Gastrocnemius medialis (tissue), 4 donors: Measurements from ENCODE around the gene CNTLN. TPM values are rescaled to one million over a fixed set of nuclear protein-coding genes. Genes with fewer than 3 reads are reported as not detected.

Experiments used
- ATAC-seq, 2 donors: fragments of 150-250 bp; one replicate each; pipeline ENCODE4 v1.9.1; 2016
- DNase-seq, 2 donors: peaks; one replicate each; pipeline ENCODE4 v3.0.0-alpha.2; 2019
- H3K27ac ChIP-seq, 4 donors: fragments of 200-600 bp; sonication (generic); 1 replicate in 1 of 4; 2 replicates in 3 of 4; pipeline ENCODE4 v1.5.1; 2016 to 2018; ENCODE audit warnings: mild to moderate bottlenecking in 2 of 4, moderate library complexity in 1 of 4
- H3K27me3 ChIP-seq, 3 donors: fragments of 200-600 bp; sonication (generic) in 2 of 3; 1 replicate in 1 of 3; 2 replicates in 2 of 3; pipeline versions ENCODE4 v1.5.1 to v1.6.0; 2016 to 2019; ENCODE audit warnings: mild to moderate bottlenecking in 1 of 3, moderate library complexity in 1 of 3
- H3K36me3 ChIP-seq, 2 donors: fragments of 200-600 bp; sonication (generic) in 1 of 2; one replicate each; pipeline ENCODE4 v1.5.1; 2017 to 2018
- H3K4me1 ChIP-seq, 2 donors: fragments of 200-600 bp; sonication (generic) in 1 of 2; one replicate each; pipeline ENCODE4 v1.5.1; 2016 to 2017; ENCODE audit warnings: mild to moderate bottlenecking in 2 of 2
- H3K4me3 ChIP-seq, 4 donors: fragments of 200-600 bp; sonication (generic) in 3 of 4; 1 replicate in 1 of 4; 2 replicates in 3 of 4; pipeline ENCODE4 v1.5.1; 2016 to 2019; ENCODE audit warnings: mild to moderate bottlenecking in 2 of 4
- H3K9me3 ChIP-seq, 3 donors: fragments of 200-600 bp; sonication (generic) in 2 of 3; 1 replicate in 1 of 3; 2 replicates in 2 of 3; pipeline ENCODE4 v1.5.1; 2016 to 2019
- POLR2A ChIP-seq, 2 donors: fragments of 450-650 bp; IDR thresholded peaks; one replicate each; pipeline ENCODE4 v1.6.1; 2017; ENCODE audit warnings: antibody characterized with exemption in 2 of 2, mild to moderate bottlenecking in 2 of 2, moderate library complexity in 2 of 2
- in situ Hi-C, 4 donors: fragments of 200-750 bp; cut with MboI; loops; one replicate each; pipeline versions ENCODE4 v1.15.0 to v1.8.0; 2017; ENCODE audit warnings: low sequenced_read_pairs in 4 of 4
- intact Hi-C: fragments of 100-400 bp; cut with DNase I; formaldehyde crosslinking; loops from one replicate; pipeline ENCODE4 v1.15.1; 2023; ENCODE audit warnings: low total_unique reads
- total RNA-seq, 4 donors: library from RNA; depleted of rRNA; stranded (reverse); fragments of >200 nt; gene quantifications; one replicate each; pipeline versions ENCODE4 v1.1.0 to v1.2.3, GENCODE V29; 2016
- TF ChIP-seq, protein P1 (sequence below), 5 experiments: fragments of 450-650 bp in 3 of 5; fragments of 200-600 bp in 2 of 5; sonication (generic) in 2 of 5; IDR thresholded peaks in 4 of 5; conservative IDR thresholded peaks in 1 of 5; 1 replicate in 4 of 5; 2 replicates in 1 of 5; pipeline ENCODE4 v1.5.1; 2016 to 2019; ENCODE audit warnings: antibody characterized with exemption in 5 of 5, mild to moderate bottlenecking in 3 of 5, moderate library complexity in 3 of 5

Gene CNTLN
- total RNA-seq, 4 donors from 2014 or later: 1.3 to 6.6 (median 2.4) TPM

DNA sequence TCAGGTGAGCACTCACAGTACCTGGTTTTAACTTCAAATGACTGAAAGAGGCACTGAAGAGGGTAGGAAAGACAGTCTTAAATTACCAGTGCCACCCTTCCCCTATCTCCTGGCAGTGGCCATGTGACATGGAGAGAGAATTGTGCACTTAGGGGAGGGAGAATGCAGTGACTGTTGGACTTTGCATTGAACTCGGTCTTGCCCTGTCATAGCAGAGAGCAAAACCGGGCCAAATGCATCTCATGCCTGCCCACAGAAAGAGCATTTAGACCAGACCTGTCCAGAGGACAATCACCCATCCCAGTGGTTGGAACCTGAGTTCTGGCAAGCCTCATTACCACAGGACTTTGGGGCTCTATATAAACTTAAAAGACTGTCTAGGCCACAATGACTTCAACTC is 232.2 kb downstream of the CNTLN start:
- Histone ChIP-seq H3K9me3 (no peaks in the 10 kb centered on the region), H3K27ac (no peak overlapping the region), H3K4me3 (no peak overlapping the region), H3K4me1 (no peaks in the 10 kb centered on the region), H3K36me3 (no peaks in the 10 kb centered on the region), H3K27me3 (no peaks in the 10 kb centered on the region)
- in situ Hi-C loops: no loop called here
- ATAC-seq (no peak), DNase-seq (no peak)
- TF ChIP-seq POLR2A (IDR thresholded peaks at IDR 0.05): no peak
- TF ChIP-seq, protein P1, sequence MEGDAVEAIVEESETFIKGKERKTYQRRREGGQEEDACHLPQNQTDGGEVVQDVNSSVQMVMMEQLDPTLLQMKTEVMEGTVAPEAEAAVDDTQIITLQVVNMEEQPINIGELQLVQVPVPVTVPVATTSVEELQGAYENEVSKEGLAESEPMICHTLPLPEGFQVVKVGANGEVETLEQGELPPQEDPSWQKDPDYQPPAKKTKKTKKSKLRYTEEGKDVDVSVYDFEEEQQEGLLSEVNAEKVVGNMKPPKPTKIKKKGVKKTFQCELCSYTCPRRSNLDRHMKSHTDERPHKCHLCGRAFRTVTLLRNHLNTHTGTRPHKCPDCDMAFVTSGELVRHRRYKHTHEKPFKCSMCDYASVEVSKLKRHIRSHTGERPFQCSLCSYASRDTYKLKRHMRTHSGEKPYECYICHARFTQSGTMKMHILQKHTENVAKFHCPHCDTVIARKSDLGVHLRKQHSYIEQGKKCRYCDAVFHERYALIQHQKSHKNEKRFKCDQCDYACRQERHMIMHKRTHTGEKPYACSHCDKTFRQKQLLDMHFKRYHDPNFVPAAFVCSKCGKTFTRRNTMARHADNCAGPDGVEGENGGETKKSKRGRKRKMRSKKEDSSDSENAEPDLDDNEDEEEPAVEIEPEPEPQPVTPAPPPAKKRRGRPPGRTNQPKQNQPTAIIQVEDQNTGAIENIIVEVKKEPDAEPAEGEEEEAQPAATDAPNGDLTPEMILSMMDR (IDR thresholded peaks at IDR 0.05 in 4 of 5, conservative IDR thresholded peaks at IDR 0.05 in 1 of 5): no peak
- intact Hi-C loops: no loop called here

DNA sequence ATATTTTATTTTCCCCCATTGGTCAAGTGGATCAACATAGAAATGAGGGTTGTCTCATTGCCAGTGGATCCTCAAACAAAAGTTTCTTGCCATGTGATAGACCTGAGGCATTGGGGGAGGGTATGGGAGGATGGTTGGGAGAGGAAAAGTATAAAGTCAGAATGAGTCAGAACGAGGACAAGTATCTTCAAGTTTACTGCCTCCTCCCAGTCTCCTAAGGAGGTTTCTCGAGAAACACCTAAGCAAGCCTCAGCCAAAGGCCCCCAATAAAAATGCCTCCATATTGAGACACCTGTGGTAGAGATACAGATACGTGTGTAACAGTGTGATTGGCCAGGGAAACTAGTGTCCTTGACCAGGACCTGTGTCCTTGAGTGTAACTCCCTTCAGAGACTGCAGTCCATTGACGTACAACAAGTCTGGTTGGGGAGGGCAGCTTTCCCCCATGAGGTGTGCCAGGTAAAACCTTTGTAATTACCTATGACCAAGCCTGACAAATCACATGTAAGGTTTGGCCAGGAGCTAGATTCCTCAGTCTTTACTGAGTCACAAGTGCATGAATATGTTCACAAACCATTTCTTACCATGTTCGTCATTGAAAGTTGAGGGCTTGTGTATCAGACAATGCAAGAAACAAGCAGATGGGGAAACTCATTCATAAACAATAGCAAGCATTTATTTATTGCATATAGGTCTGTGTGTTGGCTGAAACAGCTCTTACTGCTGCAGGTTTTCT is 245.5 kb downstream of the CNTLN start:
- intact Hi-C loops: no loop called here
- no peaks in the 10 kb centered on the region for H3K27me3 ChIP-seq

DNA sequence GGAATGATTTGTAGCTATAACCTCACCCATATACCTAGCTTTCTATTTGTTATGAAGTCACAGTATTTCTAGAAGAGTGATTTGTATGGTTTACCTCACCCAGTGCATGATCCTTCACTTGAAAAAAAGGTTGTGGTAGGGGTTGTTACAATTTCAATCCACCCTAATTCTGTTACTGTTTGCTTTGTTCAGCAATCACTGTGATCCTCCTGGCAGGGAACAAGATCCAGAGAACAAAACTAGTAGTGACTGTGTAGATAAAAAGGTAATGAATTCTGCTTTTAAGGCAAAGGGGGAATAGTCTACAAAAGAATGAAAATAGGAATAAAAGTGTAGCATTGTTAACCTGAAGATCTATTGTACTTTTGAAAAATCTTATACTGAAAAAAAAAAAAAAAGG is 252.7 kb downstream of the CNTLN start:
- no peaks in the 10 kb centered on the region for H3K4me1 ChIP-seq
- H3K9me3 ChIP-seq: no peaks in the 10 kb centered on the region
- no peak for ATAC-seq
- in situ Hi-C loops (no loop called here), intact Hi-C loops (no loop called here)
- no peaks in the 10 kb centered on the region for H3K27me3 ChIP-seq
- H3K4me3 ChIP-seq: no peak overlapping the region
- H3K27ac ChIP-seq: no peak overlapping the region
- no peak for TF ChIP-seq POLR2A (IDR thresholded peaks at IDR 0.05)
- TF ChIP-seq, protein P1 (IDR thresholded peaks at IDR 0.05 in 4 of 5, conservative IDR thresholded peaks at IDR 0.05 in 1 of 5): no peak
- H3K36me3 ChIP-seq: no peaks in the 10 kb centered on the region
- no peak for DNase-seq

More for the DNA sequence above, 245.5 kb downstream of the CNTLN start:
- Histone ChIP-seq H3K36me3 (no peaks in the 10 kb centered on the region), H3K9me3 (no peaks in the 10 kb centered on the region), H3K4me3 (no peak overlapping the region), H3K4me1 (no peaks in the 10 kb centered on the region), H3K27ac (no peak overlapping the region)
- ATAC-seq: no peak
- no peak for DNase-seq
- no peak for TF ChIP-seq POLR2A (IDR thresholded peaks at IDR 0.05)
- TF ChIP-seq, protein P1 (IDR thresholded peaks at IDR 0.05 in 4 of 5, conservative IDR thresholded peaks at IDR 0.05 in 1 of 5): no peak
- in situ Hi-C loops: no loop called here

DNA sequence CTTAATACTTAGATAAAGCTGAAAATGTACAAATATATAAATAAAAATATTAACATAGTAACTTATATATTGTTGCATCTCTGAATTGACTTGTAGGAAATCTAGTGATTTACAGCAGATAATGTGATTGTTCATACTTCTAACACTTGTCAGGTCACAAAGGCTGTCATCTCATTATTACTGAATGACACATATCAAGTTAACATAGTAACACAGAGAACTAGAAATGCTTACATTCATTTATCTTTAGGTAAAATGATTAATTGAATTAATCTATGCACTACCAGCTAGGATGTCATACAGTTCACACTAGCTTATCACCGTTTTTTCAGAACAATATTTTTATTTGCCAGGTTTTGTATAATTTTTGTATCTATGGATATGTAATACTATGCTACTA is 254.2 kb downstream of the CNTLN start:
- ATAC-seq (no peak), DNase-seq (no peak)
- no peaks in the 10 kb centered on the region for H3K9me3 ChIP-seq
- TF ChIP-seq, protein P1 (IDR thresholded peaks at IDR 0.05 in 4 of 5, conservative IDR thresholded peaks at IDR 0.05 in 1 of 5): no peak
- TF ChIP-seq POLR2A (IDR thresholded peaks at IDR 0.05): no peak
- intact Hi-C loops: no loop called here
- no peak overlapping the region for H3K27ac ChIP-seq
- H3K4me1 ChIP-seq: no peaks in the 10 kb centered on the region
- no peak overlapping the region for H3K4me3 ChIP-seq
- no peaks in the 10 kb centered on the region for H3K27me3 ChIP-seq
- no peaks in the 10 kb centered on the region for H3K36me3 ChIP-seq
- in situ Hi-C loops: no loop called here
